Neural progenitor cell (in vitro differentiated cells): ENCODE results near the gene PPP1R18. TPM values are rescaled to one million over a fixed set of nuclear protein-coding genes. Genes with fewer than 3 reads are reported as not detected.

Source experiments
- DNase-seq: peaks from one replicate; pipeline ENCODE4 v3.0.0-alpha.2; 2016; ENCODE audit warnings: low spot score
- H2AFZ ChIP-seq: fragments of 200-600 bp; sonication (generic); replicated peaks from 2 replicates; pipeline ENCODE4 v1.6.1; 2016; ENCODE audit warnings: antibody characterized with exemption
- H3F3A ChIP-seq: fragments of 200-600 bp; sonication (generic); 2 replicates; pipeline ENCODE4 v1.6.1; 2016; ENCODE audit warnings: antibody characterized with exemption, low read depth
- H3K27ac ChIP-seq: fragments of 200-600 bp; sonication (generic); 2 replicates; pipeline ENCODE4 v1.5.1; 2016; ENCODE audit warnings: mild to moderate bottlenecking
- H3K27me3 ChIP-seq: fragments of 200-600 bp; sonication (generic); 2 replicates; pipeline ENCODE4 v1.6.1; 2016; ENCODE audit warnings: mild to moderate bottlenecking, moderate library complexity
- H3K36me3 ChIP-seq: fragments of 200-600 bp; sonication (generic); 2 replicates; pipeline ENCODE4 v1.5.1; 2016
- H3K4me1 ChIP-seq: fragments of 200-600 bp; sonication (generic); 2 replicates; pipeline ENCODE4 v1.6.1; 2016; ENCODE audit warnings: mixed run types
- H3K4me2 ChIP-seq: fragments of 200-600 bp; sonication (generic); 2 replicates; pipeline ENCODE4 v1.6.1; 2016
- H3K4me3 ChIP-seq: fragments of 200-600 bp; sonication (generic); 2 replicates; pipeline ENCODE4 v1.5.1; 2016
- H3K79me2 ChIP-seq: fragments of 200-600 bp; sonication (generic); 2 replicates; pipeline ENCODE4 v1.6.1; 2016; ENCODE audit warnings: low read depth
- H3K9ac ChIP-seq: fragments of 200-600 bp; sonication (generic); 2 replicates; pipeline ENCODE4 v1.6.1; 2016
- H3K9me3 ChIP-seq: fragments of 200-600 bp; sonication (generic); 2 replicates; pipeline ENCODE4 v1.5.1; 2016; ENCODE audit warnings: low read depth
- H4K20me1 ChIP-seq: fragments of 200-600 bp; sonication (generic); 2 replicates; pipeline ENCODE4 v1.6.1; 2016; ENCODE audit warnings: low read depth
- H3K27ac Mint-ChIP-seq: 3 replicates; pipeline ENCODE4 v1.8.0; 2021; ENCODE audit warnings: mixed read lengths
- H3K27me3 Mint-ChIP-seq: 2 replicates; pipeline ENCODE4 v1.8.0; 2022; ENCODE audit warnings: low read depth, mild to moderate bottlenecking, inconsistent platforms, moderate library complexity, mixed read lengths; ENCODE audit not compliant: insufficient read depth
- H3K36me3 Mint-ChIP-seq: 3 replicates; pipeline ENCODE4 v1.8.0; 2021; ENCODE audit warnings: mixed read lengths
- H3K4me1 Mint-ChIP-seq: 3 replicates; pipeline ENCODE4 v1.8.0; 2021; ENCODE audit warnings: mixed read lengths
- H3K4me3 Mint-ChIP-seq: 3 replicates; pipeline ENCODE4 v1.8.0; 2021; ENCODE audit warnings: mild to moderate bottlenecking, moderate library complexity, mixed read lengths
- H3K9me3 Mint-ChIP-seq: 3 replicates; pipeline ENCODE4 v1.8.0; 2020; ENCODE audit warnings: mixed read lengths
- EZH2 ChIP-seq: fragments of 200-600 bp; sonication (generic); IDR thresholded peaks from 2 replicates; pipeline ENCODE4 v1.6.1; 2017; ENCODE audit warnings: antibody characterized with exemption, mild to moderate bottlenecking, moderate library complexity
- EZH2phosphoT487 ChIP-seq: fragments of 200-600 bp; sonication (generic); IDR thresholded peaks from 2 replicates; pipeline ENCODE4 v1.6.1; 2017; ENCODE audit warnings: antibody characterized with exemption
- total RNA-seq: library from RNA; depleted of rRNA; stranded (reverse); fragments of >200 nt; gene quantifications from 2 replicates; pipeline ENCODE4 v1.2.3, GENCODE V29; 2015; ENCODE audit warnings: low replicate concordance
- TF ChIP-seq, protein P1 (sequence below): fragments of 200-600 bp; sonication (generic); IDR thresholded peaks from 2 replicates; pipeline ENCODE4 v1.5.1; 2017; ENCODE audit warnings: antibody characterized with exemption, mild to moderate bottlenecking

PPP1R18 gene
- total RNA-seq, 1 donor from 2014 or later: 10.2 TPM

DNA sequence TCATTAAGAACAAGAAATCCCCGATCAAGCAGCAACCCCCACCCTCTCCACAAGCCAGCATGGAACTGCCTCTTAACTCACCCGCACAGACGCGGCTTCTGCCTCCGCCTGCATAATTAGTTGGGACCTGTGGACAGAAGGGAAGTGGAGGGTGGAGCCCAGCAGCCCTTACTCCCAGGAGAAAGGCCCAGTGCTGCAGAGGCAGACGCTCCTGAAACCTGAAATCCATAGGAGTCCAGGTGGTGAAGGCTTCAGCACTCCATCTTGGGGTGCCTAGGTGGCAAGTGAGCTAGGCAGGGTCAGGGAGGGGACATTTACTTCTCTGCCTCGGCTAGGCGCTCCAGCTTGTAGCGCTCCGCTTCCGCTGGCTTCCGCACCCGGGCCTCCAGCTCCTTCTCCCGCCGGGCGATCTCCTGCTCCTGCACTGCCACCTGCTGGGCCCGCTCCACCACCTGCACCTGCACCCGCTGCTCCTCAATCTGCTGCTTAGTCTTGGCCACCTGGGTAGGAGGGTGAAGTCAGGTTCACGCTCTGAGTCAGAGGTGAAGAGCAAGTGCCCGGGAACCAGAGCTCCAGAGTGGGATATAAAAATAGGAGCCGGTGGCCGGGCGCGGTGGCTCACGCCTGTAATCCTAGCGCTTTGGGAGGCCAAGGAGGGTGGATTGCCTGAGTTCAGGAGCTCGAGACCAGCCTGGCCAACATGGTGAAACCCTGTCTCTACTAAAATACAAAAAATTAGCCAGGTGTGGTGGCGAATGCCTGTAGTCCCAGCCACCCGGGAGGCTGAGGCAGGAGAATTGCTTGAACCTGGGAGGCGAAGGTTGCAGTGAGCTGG is 44.4 kb upstream of the PPP1R18 start:
- Mint-ChIP-seq H3K4me3 (no peak overlapping the region), H3K4me1 (peaks cover 3% of the 10 kb centered on the region), H3K36me3 (peaks cover 24% of the 10 kb centered on the region), H3K27me3 (peaks cover under 1% of the 10 kb centered on the region), H3K27ac (no peak overlapping the region), H3K9me3 (no peaks in the 10 kb centered on the region)
- peaks cover 32% of the 10 kb centered on the region for H3F3A ChIP-seq
- no peaks in the 10 kb centered on the region for H3K4me1 ChIP-seq
- no peaks in the 10 kb centered on the region for H3K79me2 ChIP-seq
- no peaks in the 10 kb centered on the region for H3K9me3 ChIP-seq
- no peak overlapping the region for H3K4me3 ChIP-seq
- no peak overlapping the region for H3K4me2 ChIP-seq
- H3K36me3 ChIP-seq: peaks cover 6% of the 10 kb centered on the region
- peaks cover 43% of the 10 kb centered on the region for H4K20me1 ChIP-seq
- H3K27ac ChIP-seq: no peak overlapping the region
- H3K27me3 ChIP-seq: no peaks in the 10 kb centered on the region
- H2AFZ ChIP-seq: no peak overlapping the region
- peak; percentile 77 for DNase-seq
- TF ChIP-seq EZH2: no peak
- TF ChIP-seq, protein P1, sequence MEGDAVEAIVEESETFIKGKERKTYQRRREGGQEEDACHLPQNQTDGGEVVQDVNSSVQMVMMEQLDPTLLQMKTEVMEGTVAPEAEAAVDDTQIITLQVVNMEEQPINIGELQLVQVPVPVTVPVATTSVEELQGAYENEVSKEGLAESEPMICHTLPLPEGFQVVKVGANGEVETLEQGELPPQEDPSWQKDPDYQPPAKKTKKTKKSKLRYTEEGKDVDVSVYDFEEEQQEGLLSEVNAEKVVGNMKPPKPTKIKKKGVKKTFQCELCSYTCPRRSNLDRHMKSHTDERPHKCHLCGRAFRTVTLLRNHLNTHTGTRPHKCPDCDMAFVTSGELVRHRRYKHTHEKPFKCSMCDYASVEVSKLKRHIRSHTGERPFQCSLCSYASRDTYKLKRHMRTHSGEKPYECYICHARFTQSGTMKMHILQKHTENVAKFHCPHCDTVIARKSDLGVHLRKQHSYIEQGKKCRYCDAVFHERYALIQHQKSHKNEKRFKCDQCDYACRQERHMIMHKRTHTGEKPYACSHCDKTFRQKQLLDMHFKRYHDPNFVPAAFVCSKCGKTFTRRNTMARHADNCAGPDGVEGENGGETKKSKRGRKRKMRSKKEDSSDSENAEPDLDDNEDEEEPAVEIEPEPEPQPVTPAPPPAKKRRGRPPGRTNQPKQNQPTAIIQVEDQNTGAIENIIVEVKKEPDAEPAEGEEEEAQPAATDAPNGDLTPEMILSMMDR: peak; percentile 58
- H3K9ac ChIP-seq: no peak overlapping the region

DNA sequence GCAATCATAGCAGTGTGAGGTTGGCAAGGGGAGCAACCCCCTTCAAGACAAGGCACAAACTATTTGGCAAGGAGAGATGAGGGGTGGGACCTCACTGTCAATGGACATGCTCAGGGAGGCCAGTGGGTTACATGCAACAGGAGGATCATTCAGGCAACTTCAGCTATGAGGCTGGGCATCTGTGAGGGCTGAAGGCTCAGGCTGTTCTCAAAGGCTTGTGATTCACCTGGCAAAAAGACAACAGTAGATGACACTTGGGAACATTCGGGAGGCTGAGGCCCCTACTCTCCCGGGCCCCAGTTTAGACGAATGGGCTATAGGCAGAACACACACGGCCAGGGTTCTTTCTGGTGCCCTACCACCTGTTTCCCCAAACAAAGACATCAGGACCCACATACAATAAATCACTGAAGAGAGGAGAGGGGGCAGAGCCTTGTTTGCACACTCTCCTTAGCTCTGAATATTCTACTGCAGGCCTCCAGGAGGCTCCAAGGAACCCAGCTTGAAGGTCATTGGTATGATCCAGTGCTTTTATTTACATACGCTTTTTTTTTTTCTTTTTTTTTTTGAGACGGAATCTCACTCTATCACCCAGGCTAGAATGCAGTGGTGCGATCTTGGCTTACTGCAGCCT is 41.6 kb upstream of the PPP1R18 start:
- H4K20me1 ChIP-seq: peaks cover 71% of the 10 kb centered on the region
- Mint-ChIP-seq H3K36me3 (peaks cover 31% of the 10 kb centered on the region), H3K27ac (peak overlapping the region; percentile 53), H3K4me1 (peaks cover 23% of the 10 kb centered on the region), H3K4me3 (no peak overlapping the region), H3K27me3 (peaks cover 3% of the 10 kb centered on the region), H3K9me3 (no peaks in the 10 kb centered on the region)
- no peak overlapping the region for H2AFZ ChIP-seq
- no peak overlapping the region for H3K27ac ChIP-seq
- H3K9ac ChIP-seq: no peak overlapping the region
- peaks cover 6% of the 10 kb centered on the region for H3K36me3 ChIP-seq
- H3K79me2 ChIP-seq: peaks cover 21% of the 10 kb centered on the region
- H3F3A ChIP-seq: peaks cover 60% of the 10 kb centered on the region
- H3K27me3 ChIP-seq: no peaks in the 10 kb centered on the region
- TF ChIP-seq EZH2phosphoT487 (no peak), EZH2 (no peak)
- TF ChIP-seq, protein P1: no peak
- no peak overlapping the region for H3K4me3 ChIP-seq
- no peaks in the 10 kb centered on the region for H3K9me3 ChIP-seq
- H3K4me2 ChIP-seq: no peak overlapping the region
- H3K4me1 ChIP-seq: peaks cover 8% of the 10 kb centered on the region
- DNase-seq: no peak

DNA sequence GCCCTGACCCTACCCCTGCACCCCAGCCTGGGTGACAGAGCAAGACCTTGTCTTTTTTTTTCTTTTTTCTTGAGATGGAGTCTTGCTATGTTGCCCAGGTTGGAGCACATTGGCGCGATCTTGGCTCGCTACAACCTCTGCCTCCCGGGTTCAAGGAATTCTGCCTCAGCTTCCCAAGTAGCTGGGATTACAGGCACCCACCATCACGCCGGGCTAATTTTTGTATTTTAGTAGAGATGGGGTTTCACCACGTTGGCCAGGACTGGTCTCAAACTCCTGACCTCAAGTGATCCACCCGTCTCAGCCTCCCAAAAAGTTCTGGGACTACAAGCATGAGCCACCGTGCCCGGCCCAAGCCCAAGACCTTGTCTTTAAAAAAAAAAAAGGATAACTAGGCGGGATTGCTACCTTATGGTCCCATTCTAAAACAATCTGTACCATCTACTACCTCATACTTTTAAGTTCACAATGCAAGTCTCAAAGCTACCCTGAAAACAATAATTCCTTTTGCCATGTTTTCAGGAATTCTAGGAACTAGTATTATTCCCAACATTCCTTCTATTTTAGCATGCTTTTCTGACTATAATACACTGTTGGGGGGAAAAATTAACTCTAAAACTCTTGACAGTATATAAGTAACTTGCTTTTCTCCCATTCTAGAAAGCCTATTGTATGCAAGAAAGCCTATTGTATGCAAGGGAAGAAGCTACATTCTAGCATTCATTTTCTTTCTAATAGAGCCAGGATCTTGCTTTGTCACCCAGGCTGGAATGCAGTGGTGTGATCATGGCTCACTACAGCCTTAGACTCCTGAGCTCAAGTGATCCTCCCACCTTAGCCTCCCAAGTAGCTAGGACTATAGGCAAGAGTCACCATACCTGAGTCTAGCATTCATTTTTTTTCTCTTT is 40.3 kb upstream of the PPP1R18 start:
- H3K9ac ChIP-seq: no peak overlapping the region
- H3K4me2 ChIP-seq: no peak overlapping the region
- H3K9me3 ChIP-seq: no peaks in the 10 kb centered on the region
- H3K36me3 ChIP-seq: peaks cover 10% of the 10 kb centered on the region
- H3K27me3 ChIP-seq: no peaks in the 10 kb centered on the region
- peaks cover 33% of the 10 kb centered on the region for H3K4me1 Mint-ChIP-seq
- peaks cover 72% of the 10 kb centered on the region for H3F3A ChIP-seq
- H3K4me3 ChIP-seq: no peak overlapping the region
- no peak overlapping the region for H3K27ac Mint-ChIP-seq
- peaks cover 34% of the 10 kb centered on the region for H3K79me2 ChIP-seq
- no peaks in the 10 kb centered on the region for H3K9me3 Mint-ChIP-seq
- H3K27ac ChIP-seq: peak overlapping the region; percentile 13
- H3K36me3 Mint-ChIP-seq: peaks cover 36% of the 10 kb centered on the region
- DNase-seq: no peak
- H4K20me1 ChIP-seq: peaks cover 84% of the 10 kb centered on the region
- peaks cover 7% of the 10 kb centered on the region for H3K27me3 Mint-ChIP-seq
- no peak overlapping the region for H2AFZ ChIP-seq
- H3K4me1 ChIP-seq: peaks cover 12% of the 10 kb centered on the region
- H3K4me3 Mint-ChIP-seq: peak overlapping the region; percentile 3
- TF ChIP-seq EZH2: no peak
- TF ChIP-seq EZH2phosphoT487: no peak
- TF ChIP-seq, protein P1: no peak
